IMR-90 (cell line): Measurements from ENCODE around the gene CALR. TPM values are rescaled to one million over a fixed set of nuclear protein-coding genes. Genes with fewer than 3 reads are reported as not detected.

Source experiments
- ATAC-seq: fragments of 200-7000 bp; cut with Tn5 transposase; 2 replicates; pipeline ENCODE4 v1.9.1; 2020; ENCODE audit warnings: low read depth, mild to moderate bottlenecking, moderate library complexity
- BruUV-seq: library from RNA; stranded (reverse); fragments of 400-500 nt; replicated peaks from 2 replicates; lab custom pipeline; 2021; lab: Mats Ljungman, UMichigan
- CTCF ChIA-PET: fragments of 300-600 bp; formaldehyde crosslinking; extraction: SDS; loops from one replicate; lab custom pipeline; 2021; ENCODE audit warnings: antibody characterized with exemption; lab: Yijun Ruan, JAX
- POLR2A ChIA-PET: fragments of 300-600 bp; sonication (Branson Sonifier 250); formaldehyde crosslinking; loops from one replicate; lab custom pipeline; 2022; ENCODE audit warnings: antibody characterized with exemption; ENCODE audit not compliant: unreplicated experiment; lab: Charles Lee
- DNase-seq: peaks from one replicate; pipeline ENCODE4 v3.0.0; 2013
- H2AFZ ChIP-seq: replicated peaks from 2 replicates; pipeline ENCODE3; 2013; ENCODE audit warnings: low read length, mild to moderate bottlenecking; ENCODE audit not compliant: poor library complexity
- H2AK5ac ChIP-seq: 2 replicates; pipeline ENCODE4 v1.6.1; 2013; ENCODE audit warnings: low read depth, low read length, inconsistent platforms
- H2AK9ac ChIP-seq: replicated peaks from 2 replicates; pipeline ENCODE3; 2013; ENCODE audit warnings: mild to moderate bottlenecking, low read depth, low read length, moderate library complexity; ENCODE audit not compliant: poor library complexity
- H2BK120ac ChIP-seq: 2 replicates; pipeline ENCODE4 v1.6.1; 2013; ENCODE audit warnings: low read depth, low read length, inconsistent platforms
- H2BK15ac ChIP-seq: 3 replicates; pipeline ENCODE4 v1.6.1; 2013; ENCODE audit warnings: low read depth, low read length, inconsistent platforms
- H2BK20ac ChIP-seq: 2 replicates; pipeline ENCODE4 v1.6.1; 2013; ENCODE audit warnings: low read depth, mild to moderate bottlenecking, inconsistent platforms, low read length, moderate library complexity
- H2BK5ac ChIP-seq: 2 replicates; pipeline ENCODE4 v1.6.1; 2013; ENCODE audit warnings: mild to moderate bottlenecking, low read depth, low read length, inconsistent platforms; ENCODE audit not compliant: poor library complexity, severe bottlenecking
- H3K14ac ChIP-seq: replicated peaks from 2 replicates; pipeline ENCODE4 v1.6.1; 2013; ENCODE audit warnings: low read depth, low read length, inconsistent platforms
- H3K18ac ChIP-seq: 2 replicates; pipeline ENCODE4 v1.6.1; 2013; ENCODE audit warnings: low read depth, low read length, control low read depth
- H3K23ac ChIP-seq: 2 replicates; pipeline ENCODE4 v1.6.1; 2013; ENCODE audit warnings: low read depth, low read length, inconsistent platforms
- H3K27ac ChIP-seq: 2 replicates; pipeline ENCODE4 v1.5.1; 2013; ENCODE audit warnings: mild to moderate bottlenecking, control low read depth, low read length; ENCODE audit not compliant: insufficient read depth
- H3K27me3 ChIP-seq: 2 replicates; pipeline ENCODE4 v1.6.1; 2013; ENCODE audit warnings: low read length; ENCODE audit not compliant: control insufficient read depth, insufficient read depth
- H3K36me3 ChIP-seq: 2 replicates; pipeline ENCODE4 v1.6.1; 2013; ENCODE audit warnings: low read length, mixed read lengths; ENCODE audit not compliant: control insufficient read depth, insufficient read depth
- H3K4ac ChIP-seq: 2 replicates; pipeline ENCODE4 v1.6.1; 2013; ENCODE audit warnings: low read depth, low read length, inconsistent platforms
- H3K4me1 ChIP-seq: 2 replicates; pipeline ENCODE4 v1.6.1; 2013; ENCODE audit warnings: low read length, mixed read lengths; ENCODE audit not compliant: control insufficient read depth, insufficient read depth
- H3K4me2 ChIP-seq: 2 replicates; pipeline ENCODE4 v1.6.1; 2013; ENCODE audit warnings: low read depth, mild to moderate bottlenecking, control low read depth, low read length, moderate library complexity
- H3K4me3 ChIP-seq: 2 replicates; pipeline ENCODE4 v1.5.1; 2013; ENCODE audit warnings: low read depth, mild to moderate bottlenecking, control low read depth, low read length, moderate library complexity; ENCODE audit not compliant: insufficient read depth
- H3K56ac ChIP-seq: 2 replicates; pipeline ENCODE4 v1.6.1; 2013; ENCODE audit warnings: low read length, inconsistent platforms; ENCODE audit not compliant: insufficient read depth; ENCODE audit errors: extremely low read depth
- H3K79me1 ChIP-seq, 2 experiments: 2 replicates each; pipeline ENCODE4 v1.6.1; 2013; ENCODE audit warnings: low read length in 2 of 2, inconsistent platforms in 1 of 2, low read depth in 1 of 2
- H3K9ac ChIP-seq: 2 replicates; pipeline ENCODE4 v1.6.1; 2013; ENCODE audit warnings: low read depth, low read length, control low read depth
- H3K9me1 ChIP-seq: 2 replicates; pipeline ENCODE4 v1.6.1; 2013; ENCODE audit warnings: low read length, inconsistent platforms; ENCODE audit not compliant: insufficient read depth
- H3K9me3 ChIP-seq: 2 replicates; pipeline ENCODE4 v1.6.1; 2013; ENCODE audit warnings: low read length; ENCODE audit not compliant: control insufficient read depth, insufficient read depth
- H4K20me1 ChIP-seq: 2 replicates; pipeline ENCODE4 v1.6.1; 2013; ENCODE audit warnings: low read length, inconsistent platforms; ENCODE audit not compliant: insufficient read depth
- H4K5ac ChIP-seq: 2 replicates; pipeline ENCODE4 v1.6.1; 2013; ENCODE audit warnings: mild to moderate bottlenecking, low read depth, low read length, control low read depth
- H4K8ac ChIP-seq, 2 experiments: 2 replicates each; pipeline ENCODE4 v1.6.1; 2013; ENCODE audit warnings: low read depth in 2 of 2, low read length in 2 of 2, control low read depth in 1 of 2, inconsistent platforms in 1 of 2
- H4K91ac ChIP-seq: 2 replicates; pipeline ENCODE4 v1.6.1; 2013; ENCODE audit warnings: low read depth, low read length, inconsistent platforms; ENCODE audit not compliant: insufficient read depth
- BHLHE40 ChIP-seq: fragments of 150-350 bp; IDR thresholded peaks from 2 replicates; pipeline ENCODE4 v1.6.1; 2016; ENCODE audit warnings: mild to moderate bottlenecking, low read depth, low read length
- CEBPB ChIP-seq: IDR thresholded peaks from 2 replicates; pipeline ENCODE4 v1.6.1; 2012; ENCODE audit warnings: low read depth, low read length, improper control_type of control experiment
- CHD1 ChIP-seq: IDR thresholded peaks from 2 replicates; pipeline ENCODE4 v1.6.1; 2012; ENCODE audit warnings: low read depth, low read length, improper control_type of control experiment
- MAZ ChIP-seq: IDR thresholded peaks from 2 replicates; pipeline ENCODE4 v1.6.1; 2012; ENCODE audit warnings: low read depth, mild to moderate bottlenecking, low read length, improper control_type of control experiment, moderate library complexity, borderline replicate concordance
- POLR2A ChIP-seq: IDR thresholded peaks from 2 replicates; pipeline ENCODE4 v1.6.1; 2012; ENCODE audit warnings: mild to moderate bottlenecking, low read depth, low read length
- RAD21 ChIP-seq: IDR thresholded peaks from 2 replicates; pipeline ENCODE4 v1.6.1; 2012; ENCODE audit warnings: low read length, improper control_type of control experiment
- RFX5 ChIP-seq: IDR thresholded peaks from 2 replicates; pipeline ENCODE4 v1.8.0; 2012; ENCODE audit warnings: low read depth, mild to moderate bottlenecking, low read length, moderate library complexity
- SMC3 ChIP-seq: fragments of 150-350 bp; IDR thresholded peaks from 2 replicates; pipeline ENCODE4 v1.6.1; 2016; ENCODE audit warnings: low read depth, mild to moderate bottlenecking, antibody characterized with exemption, low read length, moderate library complexity
- WGBS, 2 experiments: methylation state at CpG; one replicate each; pipeline versions ENCODE4 v1.1.5 to v1.1.7; 2013; ENCODE audit warnings: missing lambda C conversion rate in 2 of 2; ENCODE audit not compliant: insufficient read length in 1 of 2; ENCODE audit errors: extremely low coverage in 2 of 2; 5-methylcytosine and 5-hydroxymethylcytosine counted together
- dilution Hi-C: fragments of 300-500 bp; cut with HindIII; formaldehyde crosslinking; loops from one replicate; pipeline ENCODE4 v1.14.3; 2018; ENCODE audit warnings: low sequenced_read_pairs; ENCODE audit not compliant: unreplicated experiment
- in situ Hi-C: fragments of 300-500 bp; cut with MboI; formaldehyde crosslinking; loops from 3 replicates; pipeline ENCODE4 v1.14.3; 2019; ENCODE audit warnings: low sequenced_read_pairs, inconsistent platforms, mixed read lengths
- intact Hi-C: fragments of 100-400 bp; cut with micrococcal nuclease; formaldehyde crosslinking; loops from 2 replicates; pipeline ENCODE4 v1.10.0; 2022
- polyA plus RNA-seq, 3 experiments: library from polyadenylated mRNA; depleted of rRNA; stranded (reverse); fragments of >200 nt; gene quantifications; 2 replicates each; pipeline ENCODE4 v1.2.3, GENCODE V29; 2012; ENCODE audit warnings: low replicate concordance in 1 of 3
- total RNA-seq: library from RNA; depleted of rRNA; stranded (reverse); fragments of >200 nt; gene quantifications from 2 replicates; pipeline ENCODE4 v1.2.3, GENCODE V29; 2012
- TF ChIP-seq, protein P1 (sequence below): conservative IDR thresholded peaks from 2 replicates; pipeline ENCODE4 v1.5.1; 2012; ENCODE audit warnings: mild to moderate bottlenecking, low read depth, low read length, improper control_type of control experiment

Gene CALR
- total and polyA plus RNA-seq, 2 of the 4 experiments (the other 2 are of a cell fraction), result 1,932 to 3,358 TPM

DNA sequence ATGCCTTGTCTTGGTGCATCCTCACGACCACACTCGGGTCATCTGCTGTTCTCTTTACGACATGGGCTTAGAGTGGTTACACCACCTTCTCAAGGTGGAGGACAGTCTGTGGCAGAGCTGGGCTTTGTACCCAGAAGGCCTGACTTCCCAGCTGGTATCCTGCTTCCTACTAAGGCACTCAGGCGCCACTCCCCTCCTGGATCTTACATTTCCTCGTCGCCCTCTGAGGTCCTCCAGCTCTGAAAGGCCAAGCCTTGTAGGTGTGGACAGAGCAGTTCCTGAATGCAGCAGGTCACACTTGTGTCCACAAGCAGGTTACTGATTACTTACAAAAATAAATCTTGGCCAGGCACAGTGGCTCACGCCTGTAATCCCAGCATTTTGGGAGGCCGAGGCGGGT lies 31.2 kb upstream of the CALR start:
- ChIA-PET POLR2A (no interaction called here), CTCF (no interaction called here)
- H4K5ac ChIP-seq, result no peak overlapping the region
- no peak overlapping the region for H3K23ac ChIP-seq
- no peak overlapping the region for H3K4me2 ChIP-seq
- no peak overlapping the region for H3K18ac ChIP-seq
- H3K56ac ChIP-seq, result no peak overlapping the region
- H3K9me3 ChIP-seq, result no peaks in the 10 kb centered on the region
- H4K20me1 ChIP-seq, result no peaks in the 10 kb centered on the region
- H3K9ac ChIP-seq, result no peak overlapping the region
- no peak overlapping the region for H2AK5ac ChIP-seq
- no peak overlapping the region for H3K27ac ChIP-seq
- H3K4me3 ChIP-seq, result no peak overlapping the region
- no peaks in the 10 kb centered on the region for H3K9me1 ChIP-seq
- H2BK5ac ChIP-seq, result no peak overlapping the region
- no peak overlapping the region for H4K8ac ChIP-seq
- peak overlapping the region; percentile 33 for H2AFZ ChIP-seq
- no peaks in the 10 kb centered on the region for H3K4me1 ChIP-seq
- DNase-seq (no peak), ATAC-seq (no peak)
- H2AK9ac ChIP-seq, result peak overlapping the region; percentile 42
- H3K4ac ChIP-seq, result no peak overlapping the region
- no peak overlapping the region for H2BK15ac ChIP-seq
- no TSS peak for BruUV-seq
- in situ Hi-C loops (no loop called here), dilution Hi-C loops (no loop called here), intact Hi-C loops (no loop called here)
- no peak overlapping the region for H2BK20ac ChIP-seq
- 40% methylated on average over 1 of the region's 9 CpGs; no CpG with 5 or more reads in 1 of the 2 experiments for WGBS, 2 experiments
- H3K27me3 ChIP-seq, result no peaks in the 10 kb centered on the region
- no peak overlapping the region for H3K14ac ChIP-seq
- TF ChIP-seq BHLHE40 (no peak), POLR2A (no peak), MAZ (no peak), RAD21 (no peak), SMC3 (no peak), RFX5 (no peak), CHD1 (no peak), CEBPB (no peak)
- TF ChIP-seq, protein P1, sequence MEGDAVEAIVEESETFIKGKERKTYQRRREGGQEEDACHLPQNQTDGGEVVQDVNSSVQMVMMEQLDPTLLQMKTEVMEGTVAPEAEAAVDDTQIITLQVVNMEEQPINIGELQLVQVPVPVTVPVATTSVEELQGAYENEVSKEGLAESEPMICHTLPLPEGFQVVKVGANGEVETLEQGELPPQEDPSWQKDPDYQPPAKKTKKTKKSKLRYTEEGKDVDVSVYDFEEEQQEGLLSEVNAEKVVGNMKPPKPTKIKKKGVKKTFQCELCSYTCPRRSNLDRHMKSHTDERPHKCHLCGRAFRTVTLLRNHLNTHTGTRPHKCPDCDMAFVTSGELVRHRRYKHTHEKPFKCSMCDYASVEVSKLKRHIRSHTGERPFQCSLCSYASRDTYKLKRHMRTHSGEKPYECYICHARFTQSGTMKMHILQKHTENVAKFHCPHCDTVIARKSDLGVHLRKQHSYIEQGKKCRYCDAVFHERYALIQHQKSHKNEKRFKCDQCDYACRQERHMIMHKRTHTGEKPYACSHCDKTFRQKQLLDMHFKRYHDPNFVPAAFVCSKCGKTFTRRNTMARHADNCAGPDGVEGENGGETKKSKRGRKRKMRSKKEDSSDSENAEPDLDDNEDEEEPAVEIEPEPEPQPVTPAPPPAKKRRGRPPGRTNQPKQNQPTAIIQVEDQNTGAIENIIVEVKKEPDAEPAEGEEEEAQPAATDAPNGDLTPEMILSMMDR, result no peak
- no peak overlapping the region for H4K91ac ChIP-seq
- no peak overlapping the region for H2BK120ac ChIP-seq
- H3K36me3 ChIP-seq, result no peaks in the 10 kb centered on the region
- H3K79me1 ChIP-seq, result no peaks in the 10 kb centered on the region
